ENCODE measurements around the gene CCDC92. TPM values are rescaled to one million over a fixed set of nuclear protein-coding genes. Genes with fewer than 3 reads are reported as not detected.

Gene CCDC92
- polyA plus RNA-seq, 1 experiment = 52.2 TPM

DNA sequence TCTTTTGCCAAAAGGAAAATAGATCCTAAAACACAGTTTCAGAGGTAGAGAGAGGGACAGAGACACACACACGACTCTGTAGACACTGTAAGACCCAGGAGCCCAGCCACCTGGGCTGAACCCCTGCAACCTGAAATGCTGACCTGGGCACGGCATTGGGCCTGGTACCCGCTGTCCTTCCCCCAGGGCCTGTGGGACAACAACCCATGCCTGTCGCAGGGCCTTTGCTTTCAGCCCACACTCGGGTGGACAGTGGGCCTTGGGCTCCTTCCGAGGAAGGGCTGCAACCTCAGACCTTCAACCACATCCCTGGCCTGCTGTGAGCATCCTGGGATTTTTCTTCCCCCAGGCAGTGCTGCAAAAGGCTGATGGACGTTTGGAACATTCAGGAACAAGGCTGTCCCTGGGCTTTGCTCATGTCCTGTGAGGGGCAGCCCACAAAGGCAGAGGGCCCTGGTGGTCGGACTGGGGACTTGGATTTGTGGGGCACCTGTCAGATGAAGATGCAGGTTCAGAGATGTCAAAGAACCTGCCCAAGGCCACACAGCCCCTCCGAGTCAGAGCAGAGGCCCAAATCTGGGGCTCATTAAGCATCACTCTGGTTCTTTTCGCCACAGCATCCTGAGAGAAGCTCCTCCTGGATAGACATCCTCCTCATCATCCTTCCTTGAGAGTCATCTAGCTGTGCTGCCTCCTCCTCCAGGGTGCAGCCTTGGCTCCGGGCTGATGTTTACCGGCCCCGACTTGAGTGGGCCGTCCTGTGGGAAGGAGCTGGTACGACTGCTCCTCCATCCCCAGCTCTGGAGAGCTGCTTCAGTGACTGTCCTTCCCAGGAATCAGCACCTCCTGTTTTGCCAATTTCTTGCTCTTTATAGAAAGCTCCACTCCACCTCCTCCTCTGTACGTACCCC, 32.7 kb downstream of the CCDC92 start:
- Histone ChIP-seq H3K27ac (ENCODE audit: low read depth, low read length) (no peak overlapping the region), H3K4me3 (ENCODE audit: low read depth, low read length) (no peak overlapping the region), H3K9me3 (ENCODE audit: control insufficient read depth, insufficient read depth, low read length) (peaks cover 18% of the 10 kb centered on the region), H3K27me3 (ENCODE audit: control insufficient read depth, insufficient read depth, low read length) (no peaks in the 10 kb centered on the region)
- ChIA-PET POLR2A (no interaction called here), CTCF (interaction anchor here (1.1 to 3.3 kb wide), 3 partner anchors 35 to 93 kb away, joined by 3 to 19 read pairs (median 6); no protein-coding TSS in a partner anchor)
- TF ChIP-seq, protein P1, sequence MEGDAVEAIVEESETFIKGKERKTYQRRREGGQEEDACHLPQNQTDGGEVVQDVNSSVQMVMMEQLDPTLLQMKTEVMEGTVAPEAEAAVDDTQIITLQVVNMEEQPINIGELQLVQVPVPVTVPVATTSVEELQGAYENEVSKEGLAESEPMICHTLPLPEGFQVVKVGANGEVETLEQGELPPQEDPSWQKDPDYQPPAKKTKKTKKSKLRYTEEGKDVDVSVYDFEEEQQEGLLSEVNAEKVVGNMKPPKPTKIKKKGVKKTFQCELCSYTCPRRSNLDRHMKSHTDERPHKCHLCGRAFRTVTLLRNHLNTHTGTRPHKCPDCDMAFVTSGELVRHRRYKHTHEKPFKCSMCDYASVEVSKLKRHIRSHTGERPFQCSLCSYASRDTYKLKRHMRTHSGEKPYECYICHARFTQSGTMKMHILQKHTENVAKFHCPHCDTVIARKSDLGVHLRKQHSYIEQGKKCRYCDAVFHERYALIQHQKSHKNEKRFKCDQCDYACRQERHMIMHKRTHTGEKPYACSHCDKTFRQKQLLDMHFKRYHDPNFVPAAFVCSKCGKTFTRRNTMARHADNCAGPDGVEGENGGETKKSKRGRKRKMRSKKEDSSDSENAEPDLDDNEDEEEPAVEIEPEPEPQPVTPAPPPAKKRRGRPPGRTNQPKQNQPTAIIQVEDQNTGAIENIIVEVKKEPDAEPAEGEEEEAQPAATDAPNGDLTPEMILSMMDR (IDR thresholded peaks at IDR 0.05; ENCODE audit: low read depth, low read length) = no peak
- no peak for DNase-seq (ENCODE audit: low read depth, low spot score)

DNA sequence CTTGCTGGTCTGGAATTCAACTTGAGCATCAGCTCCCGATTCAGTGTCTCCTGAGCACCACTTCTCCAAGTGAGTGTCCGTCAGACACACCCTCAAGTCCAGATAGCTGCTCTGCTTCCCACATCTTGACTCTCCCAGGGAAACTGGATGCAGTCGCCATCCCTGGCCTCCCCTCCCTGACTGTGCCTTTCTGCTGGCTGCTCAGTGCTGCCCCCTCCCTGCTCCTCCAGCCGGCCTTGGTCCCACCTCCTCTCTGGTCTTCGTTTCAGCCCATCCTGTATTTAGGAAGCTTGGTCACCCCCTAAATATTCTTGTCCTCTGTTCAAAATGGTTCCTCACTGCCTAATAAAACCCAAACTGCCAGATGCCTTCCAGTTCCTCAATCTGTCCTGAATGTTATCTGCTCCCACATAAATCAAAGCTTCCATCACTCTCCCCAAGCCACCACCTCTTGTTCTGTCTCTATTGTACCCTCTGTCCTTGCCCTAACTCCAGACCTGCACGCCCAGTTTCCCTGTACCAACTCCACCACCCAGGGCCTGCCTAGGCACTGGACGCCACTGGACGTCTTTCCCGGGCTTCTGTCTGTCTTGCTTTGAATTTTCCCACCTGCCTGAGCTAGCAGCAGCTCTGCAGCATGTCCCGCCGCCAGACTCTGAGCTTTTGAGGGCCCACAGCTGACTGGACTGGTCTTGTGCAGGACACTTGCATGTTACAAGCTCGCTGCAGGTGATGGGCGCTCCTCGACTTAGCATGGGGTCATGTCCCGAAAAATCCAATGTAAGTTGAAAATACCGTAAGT, 33.8 kb downstream of the CCDC92 start:
- no peak overlapping the region for H3K4me3 ChIP-seq (ENCODE audit: low read depth, low read length)
- ChIA-PET POLR2A (no interaction called here), CTCF (interaction anchor here (0.5 to 1.2 kb wide), 6 partner anchors 11 to 94 kb away, joined by 3 to 6 read pairs (median 4); partner anchors contain the start of gene CCDC92)
- H3K9me3 ChIP-seq (ENCODE audit: control insufficient read depth, insufficient read depth, low read length) = peaks cover 18% of the 10 kb centered on the region
- TF ChIP-seq, protein P1 (IDR thresholded peaks at IDR 0.05; ENCODE audit: low read depth, low read length) = peak; percentile 46
- H3K27ac ChIP-seq (ENCODE audit: low read depth, low read length) = no peak overlapping the region
- H3K27me3 ChIP-seq (ENCODE audit: control insufficient read depth, insufficient read depth, low read length) = no peaks in the 10 kb centered on the region
- no peak for DNase-seq (ENCODE audit: low read depth, low spot score)

DNA sequence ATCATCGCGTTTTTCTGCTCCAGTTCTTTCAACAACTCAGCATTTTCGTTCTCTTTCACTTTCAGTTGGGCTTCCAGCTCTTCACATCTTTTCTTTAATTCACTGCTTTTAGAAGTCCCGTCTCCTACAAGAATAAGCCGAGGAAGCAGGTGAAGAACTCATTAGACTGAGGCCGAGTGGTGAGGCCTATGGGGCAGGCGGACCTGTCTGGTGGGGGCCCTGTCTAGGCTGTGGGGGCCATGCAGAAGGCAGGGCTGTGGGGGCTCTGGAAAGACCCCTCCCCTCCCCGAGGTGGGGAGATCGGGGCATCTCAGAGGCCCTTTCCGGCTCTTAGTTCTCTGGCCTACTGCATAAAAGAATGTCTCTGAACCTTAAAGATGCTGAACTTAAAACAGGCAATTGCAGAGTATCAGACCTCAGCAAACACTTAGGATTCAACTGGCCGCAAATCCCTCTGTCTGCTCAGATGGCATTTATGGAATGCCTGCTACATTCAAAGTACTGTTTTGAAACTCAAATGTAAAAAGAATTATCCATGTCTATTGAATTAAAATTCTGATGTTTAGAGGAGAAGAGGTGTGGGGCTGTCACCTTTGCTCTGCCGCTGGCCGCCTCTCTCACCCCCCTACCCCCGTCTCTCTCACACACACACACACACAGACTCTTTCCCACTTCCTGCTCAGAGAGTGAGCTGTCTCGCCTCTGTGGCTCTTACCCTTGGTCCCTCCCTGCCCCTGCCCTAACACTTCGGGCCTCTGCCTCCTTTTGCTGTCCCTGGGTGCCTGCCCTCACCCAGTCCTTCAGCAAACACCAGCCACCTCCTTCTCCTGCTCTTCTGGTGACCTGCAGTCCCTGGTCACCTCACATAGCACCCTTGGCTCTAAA, 34.7 kb downstream of the CCDC92 start:
- Histone ChIP-seq H3K27me3 (ENCODE audit: control insufficient read depth, insufficient read depth, low read length) (no peaks in the 10 kb centered on the region), H3K27ac (ENCODE audit: low read depth, low read length) (peak overlapping the region; percentile 48), H3K4me3 (ENCODE audit: low read depth, low read length) (no peak overlapping the region), H3K9me3 (ENCODE audit: control insufficient read depth, insufficient read depth, low read length) (peaks cover 14% of the 10 kb centered on the region)
- DNase-seq (ENCODE audit: low read depth, low spot score) = no peak
- CTCF ChIA-PET = interaction anchor here (0.5 to 1.1 kb wide), 4 partner anchors 10 to 39 kb away, joined by 3 to 4 read pairs (median 3); no protein-coding TSS in a partner anchor
- TF ChIP-seq, protein P1 (IDR thresholded peaks at IDR 0.05; ENCODE audit: low read depth, low read length) = no peak
- POLR2A ChIA-PET = no interaction called here

DNA sequence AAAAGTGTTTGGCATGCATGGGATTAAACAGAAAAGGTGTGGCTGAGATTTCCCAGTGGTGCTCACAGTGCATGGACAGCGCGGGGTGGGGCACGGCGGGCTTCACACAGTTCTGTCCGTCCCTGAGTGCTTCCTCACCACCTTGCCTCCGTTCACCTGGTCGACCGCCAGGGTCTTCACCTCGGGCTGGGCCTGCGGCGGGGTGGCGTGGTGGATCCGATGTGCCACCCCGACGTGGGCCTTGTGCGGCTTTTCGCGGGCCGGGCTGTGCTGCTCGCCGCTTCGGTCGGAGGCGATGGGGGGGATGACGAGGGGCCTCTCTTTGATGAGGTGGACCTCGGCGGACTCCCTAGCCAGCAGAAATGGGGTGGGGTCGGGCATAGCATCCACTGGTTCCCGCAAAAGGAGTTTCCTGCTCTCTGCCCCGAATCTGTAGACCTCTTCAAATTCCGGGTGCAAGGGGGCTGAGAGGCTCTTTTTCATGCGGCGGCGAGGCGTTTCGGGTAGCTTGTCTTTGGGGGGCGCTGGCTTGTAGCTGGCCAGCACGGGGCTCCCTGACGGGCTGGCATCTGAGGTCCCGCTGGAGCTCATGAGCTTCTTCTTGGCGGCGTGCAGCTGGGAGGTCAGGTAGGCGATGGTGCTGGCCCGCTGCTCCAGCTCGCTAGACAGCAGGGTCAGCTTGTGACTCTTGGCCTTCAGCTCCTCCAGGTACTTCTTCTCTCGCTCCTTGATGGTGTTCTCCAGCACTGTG, 35.5 kb downstream of the CCDC92 start:
- TF ChIP-seq, protein P1 (IDR thresholded peaks at IDR 0.05; ENCODE audit: low read depth, low read length) = no peak
- DNase-seq (ENCODE audit: low read depth, low spot score) = no peak
- no peak overlapping the region for H3K27ac ChIP-seq (ENCODE audit: low read depth, low read length)
- ChIA-PET POLR2A (no interaction called here), CTCF (interaction anchor here (0.5 to 0.7 kb wide), 3 partner anchors 32 to 312 kb away, joined by 3 to 4 read pairs (median 3); no protein-coding TSS in a partner anchor)
- H3K9me3 ChIP-seq (ENCODE audit: control insufficient read depth, insufficient read depth, low read length) = peaks cover 13% of the 10 kb centered on the region
- H3K27me3 ChIP-seq (ENCODE audit: control insufficient read depth, insufficient read depth, low read length) = no peaks in the 10 kb centered on the region
- no peak overlapping the region for H3K4me3 ChIP-seq (ENCODE audit: low read depth, low read length)

All from AG04450 (cell line).